Activated naive CD4-positive, alpha-beta T cell treated with anti-CD3 and anti-CD28 coated beads, Interleukin-2, amount 50 U/mL, for 16 hours (primary cell): ENCODE results near the gene HS2ST1.
"Not testable (repeated sequence)": the region's sequence is repeated elsewhere in the genome, so short reads cannot be mapped to it uniquely, and the experiment has no call there.

Experiments
- DNase-seq: peaks from one replicate; pipeline ENCODE4 v3.0.0-alpha.2; 2020

Gene HS2ST1

DNA sequence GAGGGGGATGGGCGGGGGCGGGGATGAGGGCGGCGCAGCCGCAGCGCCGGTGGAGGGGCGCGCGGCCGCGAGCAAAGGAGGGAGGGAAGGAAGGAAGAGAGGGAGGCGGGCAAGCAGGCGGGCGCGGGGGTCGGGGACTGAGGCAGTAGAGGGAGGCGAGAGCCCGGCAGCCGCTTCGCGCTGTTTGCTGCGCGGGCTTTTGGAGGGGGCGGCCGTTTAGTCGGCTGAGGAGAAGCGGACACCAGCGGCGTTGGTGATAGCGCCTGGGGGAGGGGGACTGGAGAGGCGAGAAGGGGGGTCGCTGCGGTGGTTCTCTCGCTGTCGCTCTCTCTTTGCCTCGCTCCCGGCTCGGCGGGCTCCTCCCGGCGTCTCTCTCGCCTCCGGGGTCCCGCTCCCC lies at the start of gene HS2ST1:
Gene HS2ST1 (plus strand): TSS at position 35 of the 397 bp plus-strand sequence.
- DNase-seq: no peak

GRCh38 chr1:86865973-86866637 lies 48.3 kb upstream of the HS2ST1 start:
- no peak for DNase-seq

GRCh38 chr1:86866665-86867064 lies 47.8 kb upstream of the HS2ST1 start:
- DNase-seq: no peak

DNA sequence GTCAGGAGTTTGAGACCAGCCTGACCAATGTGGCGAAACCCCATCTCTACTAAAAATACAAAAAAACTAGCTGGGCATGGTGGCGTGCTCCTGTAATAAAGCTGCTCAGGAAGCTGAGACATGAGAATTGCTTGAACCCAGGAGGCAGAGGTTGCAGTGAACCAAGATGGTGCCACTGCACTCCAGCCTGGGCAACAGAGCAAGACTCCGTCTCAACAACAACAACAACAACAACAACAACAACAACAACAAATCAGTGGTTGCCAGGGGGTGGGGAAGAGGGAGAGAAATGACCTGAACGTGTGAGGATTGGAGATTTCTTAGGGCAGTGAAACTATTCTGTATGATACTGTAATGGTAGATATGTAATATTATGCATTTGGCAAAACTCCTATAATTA lies 47.2 kb upstream of the HS2ST1 start:
- not testable (repeated sequence) for DNase-seq

DNA sequence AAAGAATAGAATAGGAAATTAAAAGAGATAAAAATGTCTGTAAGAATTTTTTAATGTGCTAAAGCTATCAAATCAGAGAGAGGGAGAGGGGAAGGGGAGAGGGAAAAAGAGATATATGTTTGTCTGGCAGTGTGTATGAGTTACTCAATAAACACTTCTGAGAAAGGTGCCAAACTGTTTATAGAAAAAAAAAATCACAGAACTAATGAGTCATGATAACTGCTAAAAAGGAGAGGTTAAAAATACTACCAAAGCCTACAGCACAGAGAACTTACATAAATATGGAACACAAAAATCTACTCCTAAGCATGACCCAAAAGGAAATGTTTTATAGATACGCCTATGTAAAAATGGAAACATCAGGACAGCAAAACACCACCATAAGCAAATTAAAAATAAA lies 46.0 kb upstream of the HS2ST1 start:
- DNase-seq: no peak

DNA sequence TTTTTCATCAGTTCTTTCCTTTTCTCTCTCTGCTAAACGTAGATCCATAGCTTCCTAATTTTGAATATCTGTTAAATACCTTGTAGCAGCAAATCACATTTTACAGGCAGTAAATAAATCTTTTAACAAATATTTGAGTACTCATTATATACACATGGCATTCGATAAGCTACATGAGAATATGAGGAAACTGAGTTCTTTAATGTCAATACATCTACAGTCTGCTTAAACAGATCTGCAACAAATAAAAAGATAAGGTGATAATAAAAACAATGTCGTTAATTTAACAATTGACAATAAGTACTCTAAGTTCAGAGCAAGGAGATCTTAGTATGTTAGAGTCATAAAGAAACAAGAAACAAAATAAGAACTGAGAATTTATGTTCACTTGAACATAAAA lies 43.4 kb upstream of the HS2ST1 start:
- DNase-seq: no peak

DNA sequence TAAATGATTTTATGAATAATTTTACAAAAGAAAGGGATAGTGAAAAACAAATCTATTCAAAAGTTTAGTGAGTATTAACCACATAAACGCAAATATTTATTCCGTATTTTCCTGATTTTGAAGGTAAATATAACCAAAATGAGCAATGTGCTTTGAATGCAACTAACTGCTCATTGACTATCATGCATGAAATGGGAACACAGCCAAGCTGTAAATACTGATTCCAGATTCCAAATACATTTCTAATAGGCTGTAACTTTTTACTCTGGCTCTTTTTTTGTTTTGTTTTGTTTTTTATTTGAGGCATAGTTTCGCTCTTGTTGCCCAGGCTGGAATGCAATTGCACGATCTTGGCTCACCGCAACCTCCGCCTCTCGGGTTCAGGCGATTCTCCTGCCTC lies 42.3 kb upstream of the HS2ST1 start:
- DNase-seq: no peak

GRCh38 chr1:86875722-86876121 lies 38.7 kb upstream of the HS2ST1 start:
- no peak for DNase-seq

DNA sequence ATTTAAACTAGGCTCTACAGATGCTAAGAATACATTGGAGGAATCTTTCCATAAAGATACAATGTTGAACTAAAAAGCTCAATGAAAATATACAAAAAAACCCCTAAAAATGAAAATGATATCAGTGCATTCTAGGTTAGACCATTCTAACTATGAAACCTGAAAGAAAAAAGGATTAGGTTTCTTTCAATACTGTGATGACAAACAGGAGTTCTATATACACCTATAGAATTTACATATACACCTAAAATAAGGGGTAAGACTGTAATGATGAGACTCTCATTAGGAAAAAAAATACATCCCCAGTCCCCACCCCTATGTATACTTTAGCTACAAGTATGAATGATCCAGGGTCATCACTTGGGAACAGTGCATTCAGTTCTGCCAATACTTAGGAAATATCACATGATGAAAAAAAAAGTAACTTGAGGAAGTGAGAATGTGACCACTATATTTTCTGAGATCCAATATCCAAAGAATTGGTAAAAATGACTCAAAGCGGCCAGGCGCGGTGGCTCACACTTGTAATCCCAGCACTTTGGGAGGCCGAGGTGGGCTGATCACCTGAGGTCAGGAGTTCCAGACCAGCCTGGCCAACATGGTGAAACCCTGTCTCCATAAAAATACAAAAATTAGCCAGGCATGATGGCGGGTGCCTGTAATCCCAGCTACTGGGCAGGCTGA lies 26.8 kb upstream of the HS2ST1 start:
- no peak for DNase-seq

- no peak for DNase-seq
These were observed 26.1 kb upstream of the HS2ST1 start for GRCh38 chr1:86888327-86888726.

DNA sequence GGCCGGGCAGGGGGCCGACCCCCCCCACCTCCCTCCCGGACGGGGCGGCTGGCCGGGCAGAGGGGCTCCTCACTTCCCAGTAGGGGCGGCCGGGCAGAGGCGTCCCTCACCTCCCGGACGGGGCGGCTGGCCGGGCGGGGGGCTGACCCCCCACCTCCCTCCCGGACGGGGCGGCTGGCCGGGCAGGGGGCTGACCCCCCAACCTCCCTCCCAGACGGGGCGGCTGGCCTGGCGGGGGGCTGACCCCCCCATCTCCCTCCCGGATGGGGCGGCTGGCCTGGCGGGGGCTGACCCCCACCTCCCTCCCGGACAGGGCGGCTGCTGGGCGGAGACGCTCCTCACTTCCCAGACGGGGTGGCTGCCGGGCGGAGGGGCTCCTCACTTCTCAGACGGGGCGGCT lies 15.0 kb upstream of the HS2ST1 start:
- DNase-seq: not testable (repeated sequence)

DNA sequence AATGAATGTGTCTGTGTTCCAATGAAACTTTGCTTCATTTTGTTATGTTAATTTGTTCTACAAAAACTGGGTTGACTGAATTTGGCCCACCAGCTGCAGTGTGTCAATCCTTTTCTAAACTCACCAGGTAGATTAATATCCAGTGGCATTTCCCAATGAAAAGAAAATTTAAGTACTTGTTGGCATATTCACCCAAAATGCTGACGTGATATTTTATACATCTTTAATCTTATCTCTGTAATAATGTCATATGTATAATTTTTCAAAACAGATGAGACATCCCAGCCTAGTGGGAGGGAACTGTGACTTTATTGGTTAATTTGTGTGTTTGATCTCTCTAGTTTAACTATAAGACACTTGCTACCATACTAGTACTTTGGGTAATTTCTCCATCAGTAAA lies 8.6 kb upstream of the HS2ST1 start:
- no peak for DNase-seq

- no peak for DNase-seq
These were observed 8.0 kb upstream of the HS2ST1 start for GRCh38 chr1:86906419-86906818.

DNA sequence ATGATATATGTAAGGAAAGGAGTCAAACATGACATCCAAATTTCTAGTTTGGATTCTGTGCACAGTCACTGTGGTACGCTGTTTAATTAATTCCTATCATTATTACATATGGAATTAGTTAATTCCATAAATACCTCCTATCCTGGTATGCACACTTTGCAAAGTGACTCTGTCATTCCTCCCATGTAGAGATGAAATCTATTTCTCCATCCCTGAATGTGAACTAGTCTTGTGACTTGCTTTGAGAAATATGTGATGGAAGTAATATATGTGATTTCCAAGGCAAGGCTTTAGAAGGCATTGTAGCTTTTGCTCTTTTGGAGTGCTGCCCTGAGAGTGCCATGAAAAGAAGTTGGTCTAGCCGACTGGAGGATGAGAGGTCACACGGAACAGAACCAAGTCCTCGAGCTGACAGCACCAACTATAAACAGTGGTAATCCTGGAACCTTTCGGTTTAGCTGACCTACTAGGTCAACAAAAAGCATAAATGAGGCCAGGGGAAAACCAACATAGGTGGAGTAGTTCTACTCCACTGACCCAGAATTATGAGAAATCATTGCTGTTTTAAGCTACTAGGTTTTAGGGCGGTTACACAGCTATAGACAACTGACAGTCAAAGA lies 2.0 kb upstream of the HS2ST1 start:
- DNase-seq: no peak

- DNase-seq: peak; percentile 40
These were observed 988 bp upstream of the HS2ST1 start for GRCh38 chr1:86913399-86913895.

DNA sequence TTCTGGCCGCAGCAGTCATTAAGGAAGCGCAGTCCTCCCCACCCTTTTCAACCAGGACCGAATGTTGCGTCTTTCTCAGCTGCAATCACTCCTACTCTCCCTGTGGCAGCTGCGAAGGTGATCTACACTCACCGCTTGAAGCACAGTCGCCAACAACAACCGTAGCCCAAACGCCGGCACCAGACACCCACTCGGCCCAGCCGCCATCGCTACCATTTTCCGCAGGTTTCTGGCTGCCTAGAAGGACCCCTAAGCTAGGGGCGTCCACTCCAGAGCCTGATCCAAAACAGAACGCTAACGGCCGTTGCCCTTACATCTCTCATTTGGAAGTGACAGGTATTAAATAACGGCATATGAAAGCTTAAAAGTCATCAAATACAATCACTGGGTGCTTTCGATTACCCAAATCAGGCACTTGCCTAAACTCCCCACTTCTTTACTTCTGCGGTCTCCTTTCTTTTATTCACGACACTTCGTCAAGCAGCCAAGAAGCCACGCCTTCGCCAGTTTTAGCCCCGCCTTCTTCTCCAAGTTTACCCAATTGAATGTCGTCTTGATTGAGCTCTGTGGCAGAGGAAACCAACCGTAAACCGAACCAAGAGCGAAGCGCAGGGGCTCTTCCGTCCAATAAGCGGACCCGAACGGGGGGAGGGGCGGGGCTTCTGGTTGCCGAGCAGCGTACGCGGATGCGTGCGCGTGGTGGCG lies 387 bp upstream of the HS2ST1 start, which contains the start of gene SELENOF:
Gene SELENOF (minus strand): TSS at position 231 of the 705 bp plus-strand sequence. CDS start 15 bp downstream, at position 216.
- peak; percentile 99 for DNase-seq

GRCh38 chr1:86914998-86915736 lies 732 bp downstream of the HS2ST1 start:
- peak; percentile 47 for DNase-seq

- no peak for DNase-seq
These were observed 1.4 kb downstream of the HS2ST1 start for GRCh38 chr1:86915737-86916235.

GRCh38 chr1:86916752-86917151 lies 2.3 kb downstream of the HS2ST1 start:
- DNase-seq: no peak

GRCh38 chr1:86922445-86922844 lies 8.0 kb downstream of the HS2ST1 start:
- no peak for DNase-seq

GRCh38 chr1:86924324-86924960 lies 10.0 kb downstream of the HS2ST1 start:
- no peak for DNase-seq

- DNase-seq: no peak
These were observed 11.3 kb downstream of the HS2ST1 start for GRCh38 chr1:86925742-86926141.
